Mesendoderm (in vitro differentiated cells): Measurements from ENCODE around the gene LRIT2.

ENCODE experiments used
- DNase-seq: peaks from one replicate; pipeline ENCODE4 v3.0.0; 2013
- H2AK5ac ChIP-seq: 2 replicates; pipeline ENCODE4 v1.6.1; 2013; ENCODE audit warnings: low read length, inconsistent platforms
- H2BK120ac ChIP-seq: 2 replicates; pipeline ENCODE4 v1.6.1; 2013; ENCODE audit warnings: low read depth, mild to moderate bottlenecking, low read length, moderate library complexity, mixed read lengths
- H2BK15ac ChIP-seq: replicated peaks from 2 replicates; pipeline ENCODE4 v1.6.1; 2013; ENCODE audit warnings: low read depth, mild to moderate bottlenecking, moderate library complexity
- H2BK5ac ChIP-seq: 2 replicates; pipeline ENCODE4 v1.6.1; 2013; ENCODE audit warnings: low read length, inconsistent platforms
- H3K18ac ChIP-seq: 2 replicates; pipeline ENCODE4 v1.6.1; 2013; ENCODE audit warnings: mild to moderate bottlenecking, low read length, mixed read lengths
- H3K23ac ChIP-seq: one replicate; pipeline ENCODE4 v1.6.1; 2013; ENCODE audit warnings: low read length
- H3K27ac ChIP-seq: 2 replicates; pipeline ENCODE4 v1.5.1; 2013; ENCODE audit warnings: low read depth, mild to moderate bottlenecking, inconsistent platforms, low read length, moderate library complexity
- H3K27me3 ChIP-seq: 2 replicates; pipeline ENCODE4 v1.6.1; 2013; ENCODE audit warnings: low read length, control low read depth, mild to moderate bottlenecking, inconsistent platforms; ENCODE audit not compliant: insufficient read depth, poor library complexity
- H3K36me3 ChIP-seq: 2 replicates; pipeline ENCODE4 v1.6.1; 2013; ENCODE audit warnings: low read length, inconsistent platforms; ENCODE audit not compliant: control insufficient read depth, insufficient read depth
- H3K4ac ChIP-seq: one replicate; pipeline ENCODE4 v1.6.1; 2013; ENCODE audit warnings: low read depth, mild to moderate bottlenecking, low read length, moderate library complexity
- H3K4me1 ChIP-seq: 2 replicates; pipeline ENCODE4 v1.6.1; 2013; ENCODE audit warnings: low read depth, low read length, inconsistent platforms; ENCODE audit not compliant: control insufficient read depth
- H3K4me2 ChIP-seq: 2 replicates; pipeline ENCODE4 v1.6.1; 2013; ENCODE audit warnings: low read length
- H3K4me3 ChIP-seq: 2 replicates; pipeline ENCODE4 v1.5.1; 2013; ENCODE audit warnings: mild to moderate bottlenecking, low read length
- H3K56ac ChIP-seq: one replicate; pipeline ENCODE4 v1.6.1; 2013; ENCODE audit warnings: low read length
- H3K79me1 ChIP-seq: 2 replicates; pipeline ENCODE4 v1.6.1; 2013; ENCODE audit warnings: low read length, inconsistent platforms
- H3K79me2 ChIP-seq: 2 replicates; pipeline ENCODE4 v1.6.1; 2013; ENCODE audit warnings: mild to moderate bottlenecking, low read length; ENCODE audit not compliant: control insufficient read depth, insufficient read depth
- H3K9ac ChIP-seq: 2 replicates; pipeline ENCODE4 v1.6.1; 2013; ENCODE audit warnings: low read length, inconsistent platforms
- H4K5ac ChIP-seq: one replicate; pipeline ENCODE4 v1.6.1; 2013; ENCODE audit warnings: low read length
- H4K8ac ChIP-seq: one replicate; pipeline ENCODE4 v1.6.1; 2013; ENCODE audit warnings: low read depth, mild to moderate bottlenecking, control low read depth, low read length, moderate library complexity
- WGBS: extraction: QIAGEN DNeasy Blood & Tissue Kit; methylation state at CpG from one replicate; pipeline ENCODE4 v1.1.7; 2013; ENCODE audit warnings: low lambda C conversion rate, missing lambda C conversion rate; ENCODE audit not compliant: insufficient coverage; ENCODE audit errors: extremely low coverage; 5-methylcytosine and 5-hydroxymethylcytosine counted together

Gene LRIT2

DNA sequence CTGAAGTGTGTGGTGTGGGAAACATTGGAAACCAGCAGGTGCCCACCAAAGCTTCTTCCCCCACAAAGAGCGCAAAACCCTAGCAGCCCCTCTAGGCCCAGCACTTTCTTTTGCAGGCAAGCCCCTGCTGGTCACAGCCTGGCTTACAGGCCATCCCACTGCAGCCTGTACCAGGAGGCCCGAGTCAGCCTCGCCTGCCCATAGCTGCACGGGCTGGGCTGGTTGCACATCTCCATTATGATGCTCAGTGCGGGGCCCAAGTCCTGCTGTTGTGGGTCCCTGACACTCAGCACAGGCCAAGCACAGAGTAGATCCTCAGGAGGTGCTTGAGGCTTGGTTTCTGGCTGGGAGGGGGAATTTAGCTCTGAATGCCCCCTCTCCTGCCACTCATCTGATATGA is 23.0 kb downstream of the LRIT2 start:
- H3K4me1 ChIP-seq = no peaks in the 10 kb centered on the region
- no peak overlapping the region for H2BK5ac ChIP-seq
- H2BK120ac ChIP-seq = no peak overlapping the region
- no peak overlapping the region for H3K27ac ChIP-seq
- no CpG with 5 or more reads among the region's 5 CpGs for WGBS
- no peak overlapping the region for H2BK15ac ChIP-seq
- no peaks in the 10 kb centered on the region for H3K79me2 ChIP-seq
- no peak overlapping the region for H4K5ac ChIP-seq
- H3K56ac ChIP-seq = no peak overlapping the region
- H3K4ac ChIP-seq = no peak overlapping the region
- H3K36me3 ChIP-seq = no peaks in the 10 kb centered on the region
- H4K8ac ChIP-seq = no peak overlapping the region
- H3K9ac ChIP-seq = no peak overlapping the region
- H3K4me2 ChIP-seq = no peak overlapping the region
- H3K4me3 ChIP-seq = no peak overlapping the region
- H3K79me1 ChIP-seq = no peaks in the 10 kb centered on the region
- H3K27me3 ChIP-seq = no peaks in the 10 kb centered on the region
- no peak overlapping the region for H3K23ac ChIP-seq
- DNase-seq = no peak
- no peak overlapping the region for H2AK5ac ChIP-seq
- H3K18ac ChIP-seq = no peak overlapping the region

GRCh38 chr10:84201682-84202081 is 23.7 kb downstream of the LRIT2 start:
- Histone ChIP-seq H3K23ac (no peak overlapping the region), H3K4me3 (no peak overlapping the region), H3K27me3 (no peaks in the 10 kb centered on the region), H3K27ac (no peak overlapping the region), H3K36me3 (no peaks in the 10 kb centered on the region), H2BK15ac (no peak overlapping the region), H3K18ac (no peak overlapping the region), H3K4ac (no peak overlapping the region), H3K79me2 (no peaks in the 10 kb centered on the region), H3K4me1 (no peaks in the 10 kb centered on the region), H2BK120ac (no peak overlapping the region), H2AK5ac (no peak overlapping the region), H3K9ac (no peak overlapping the region), H4K5ac (no peak overlapping the region), H3K79me1 (no peaks in the 10 kb centered on the region), H4K8ac (no peak overlapping the region), H3K56ac (no peak overlapping the region), H2BK5ac (no peak overlapping the region), H3K4me2 (no peak overlapping the region)
- no CpG with 5 or more reads among the region's 11 CpGs for WGBS
- DNase-seq = no peak

GRCh38 chr10:84201244-84201606 is 24.1 kb downstream of the LRIT2 start:
- Histone ChIP-seq H2BK15ac (no peak overlapping the region), H3K4me3 (no peak overlapping the region), H3K4me2 (no peak overlapping the region), H3K36me3 (no peaks in the 10 kb centered on the region), H3K79me1 (no peaks in the 10 kb centered on the region), H3K18ac (no peak overlapping the region), H4K8ac (no peak overlapping the region), H2BK120ac (no peak overlapping the region), H3K4ac (no peak overlapping the region), H3K4me1 (no peaks in the 10 kb centered on the region), H3K27me3 (no peaks in the 10 kb centered on the region), H4K5ac (no peak overlapping the region), H3K23ac (no peak overlapping the region), H3K79me2 (no peaks in the 10 kb centered on the region), H3K27ac (no peak overlapping the region), H2AK5ac (no peak overlapping the region), H3K56ac (no peak overlapping the region), H3K9ac (no peak overlapping the region), H2BK5ac (no peak overlapping the region)
- no peak for DNase-seq
- no CpG with 5 or more reads among the region's 6 CpGs for WGBS

DNA sequence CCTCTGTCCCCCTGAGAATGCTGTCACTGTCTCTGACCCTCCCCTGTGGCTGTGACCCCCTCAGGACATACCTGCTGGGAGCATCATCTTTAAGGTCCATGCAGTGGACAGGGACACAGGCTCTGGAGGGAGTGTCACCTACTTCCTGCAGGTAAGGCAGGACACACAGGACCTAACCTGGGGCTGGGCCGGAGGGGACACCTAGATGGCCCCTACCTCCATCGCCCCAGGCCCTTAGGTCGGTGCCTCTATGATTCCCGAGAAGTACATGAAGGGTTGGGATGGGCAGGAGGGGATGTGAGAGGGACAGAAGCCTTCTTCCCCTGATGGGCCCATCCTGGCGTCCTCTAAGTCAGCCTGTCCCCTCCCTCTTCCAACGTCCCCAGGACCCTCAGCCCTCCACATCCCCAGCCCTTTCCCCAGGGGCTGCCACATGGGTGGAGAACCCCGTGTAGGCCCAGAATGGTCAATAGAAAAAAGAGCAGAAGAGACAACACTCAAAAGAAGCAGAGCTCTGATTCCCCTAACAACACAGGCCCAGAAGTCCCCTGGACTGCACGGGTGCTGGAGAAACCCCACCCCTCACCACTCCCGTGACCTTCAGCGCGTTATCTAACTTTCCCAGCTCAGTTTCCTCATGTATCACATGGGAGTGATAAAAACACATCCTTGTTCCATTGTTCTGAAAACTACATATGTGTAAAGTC is 24.7 kb downstream of the LRIT2 start:
- no peak overlapping the region for H4K8ac ChIP-seq
- H3K4ac ChIP-seq = no peak overlapping the region
- no peak overlapping the region for H3K4me2 ChIP-seq
- no peak for DNase-seq
- H3K9ac ChIP-seq = no peak overlapping the region
- no peak overlapping the region for H3K23ac ChIP-seq
- H3K4me3 ChIP-seq = no peak overlapping the region
- no peak overlapping the region for H3K18ac ChIP-seq
- no CpG with 5 or more reads among the region's 11 CpGs for WGBS
- no peaks in the 10 kb centered on the region for H3K4me1 ChIP-seq
- H3K36me3 ChIP-seq = no peaks in the 10 kb centered on the region
- no peak overlapping the region for H2AK5ac ChIP-seq
- H4K5ac ChIP-seq = no peak overlapping the region
- no peak overlapping the region for H3K27ac ChIP-seq
- no peaks in the 10 kb centered on the region for H3K79me2 ChIP-seq
- H2BK5ac ChIP-seq = no peak overlapping the region
- H3K27me3 ChIP-seq = peaks cover 4% of the 10 kb centered on the region
- no peak overlapping the region for H3K56ac ChIP-seq
- no peaks in the 10 kb centered on the region for H3K79me1 ChIP-seq
- no peak overlapping the region for H2BK120ac ChIP-seq
- no peak overlapping the region for H2BK15ac ChIP-seq

DNA sequence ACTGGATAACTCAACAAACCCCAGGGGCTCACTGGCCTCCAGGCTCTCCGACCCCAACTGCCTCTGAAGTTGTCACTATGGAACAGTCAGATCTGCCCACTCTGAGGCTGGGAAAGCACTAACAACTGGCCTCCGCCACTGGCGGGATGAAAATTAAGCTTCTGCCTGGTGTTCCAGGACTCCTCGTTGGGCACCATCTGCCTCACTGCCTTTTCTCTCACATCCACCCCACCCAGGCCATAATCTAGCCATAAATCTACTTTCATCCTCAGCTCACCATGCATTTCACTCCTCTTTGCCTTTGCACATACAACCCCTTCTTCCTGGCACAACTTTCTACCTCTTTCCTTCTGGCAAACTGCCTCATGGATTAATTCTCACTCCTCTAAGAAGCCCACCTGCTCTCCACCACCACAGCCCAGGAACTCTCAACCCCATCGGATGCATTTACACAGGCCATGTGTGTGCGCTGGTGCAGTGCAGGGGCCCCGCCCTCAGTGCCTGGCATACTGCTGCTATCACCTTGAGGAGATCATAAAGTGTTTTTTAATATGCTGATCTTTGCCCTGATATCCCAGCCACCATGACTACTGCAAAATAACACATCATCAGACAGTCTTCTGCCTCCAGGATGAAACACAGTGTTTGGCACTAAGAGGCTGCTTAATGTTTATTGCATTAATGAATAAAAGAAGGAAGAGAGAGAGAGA is 27.0 kb downstream of the LRIT2 start:
- DNase-seq = no peak
- no peak overlapping the region for H2BK15ac ChIP-seq
- no peak overlapping the region for H3K27ac ChIP-seq
- H3K27me3 ChIP-seq = peaks cover 18% of the 10 kb centered on the region
- H3K4me1 ChIP-seq = no peaks in the 10 kb centered on the region
- no peak overlapping the region for H3K23ac ChIP-seq
- H2BK120ac ChIP-seq = no peak overlapping the region
- no peaks in the 10 kb centered on the region for H3K79me1 ChIP-seq
- no peak overlapping the region for H3K18ac ChIP-seq
- no peak overlapping the region for H3K9ac ChIP-seq
- H3K4me2 ChIP-seq = no peak overlapping the region
- no peak overlapping the region for H3K56ac ChIP-seq
- no peak overlapping the region for H4K8ac ChIP-seq
- no peak overlapping the region for H2AK5ac ChIP-seq
- H3K36me3 ChIP-seq = no peaks in the 10 kb centered on the region
- no peaks in the 10 kb centered on the region for H3K79me2 ChIP-seq
- H4K5ac ChIP-seq = no peak overlapping the region
- WGBS = no CpG with 5 or more reads among the region's 7 CpGs
- no peak overlapping the region for H2BK5ac ChIP-seq
- no peak overlapping the region for H3K4me3 ChIP-seq
- H3K4ac ChIP-seq = no peak overlapping the region
